Measurements from ENCODE around the gene TTC12.

TTC12 gene

DNA sequence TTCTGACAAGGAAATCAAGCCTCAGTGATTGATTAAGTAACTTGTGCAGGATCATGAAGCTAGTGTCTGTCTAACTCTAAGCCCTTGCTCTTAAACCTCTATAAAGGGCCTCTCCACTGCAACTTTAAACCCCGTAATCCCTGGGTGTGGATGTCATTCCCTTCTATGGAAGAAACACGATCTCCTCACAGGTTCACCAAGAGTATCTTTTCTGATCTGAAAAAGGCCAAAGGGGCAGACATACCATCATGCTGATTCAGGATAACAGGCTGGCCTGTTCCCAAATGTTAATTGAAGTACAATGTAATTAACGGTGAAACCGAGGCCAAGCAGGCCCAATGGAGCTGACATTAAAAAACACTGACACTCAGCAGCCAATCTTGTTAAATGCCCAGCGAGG, 17.1 kb downstream of the TTC12 start:
- DNase-seq = no peak

DNA sequence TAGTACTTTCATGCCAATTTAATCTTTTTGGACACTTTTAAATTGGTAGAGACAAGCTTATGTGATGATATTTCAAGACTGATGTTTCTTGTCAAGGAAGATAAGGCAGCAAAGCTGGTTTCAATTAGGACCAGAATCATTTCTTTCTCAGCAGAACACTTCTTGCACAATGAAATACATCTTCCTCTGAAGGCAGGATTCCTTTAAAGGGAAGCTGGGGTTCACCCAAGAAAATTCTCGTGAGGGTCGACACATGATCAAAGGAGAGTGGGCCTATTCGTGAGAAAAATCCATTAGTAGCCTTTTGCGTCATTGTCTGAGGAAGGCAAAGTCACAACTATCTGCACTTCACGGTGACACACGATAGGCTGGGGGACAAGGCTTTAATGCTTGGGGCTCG, 17.6 kb downstream of the TTC12 start:
- no peak for DNase-seq

- no peak for DNase-seq
Measured at GRCh38 chr11:113332638-113333329, 18.4 kb downstream of the TTC12 start.

- DNase-seq = no peak
Measured at GRCh38 chr11:113334183-113334582, 19.8 kb downstream of the TTC12 start.

DNA sequence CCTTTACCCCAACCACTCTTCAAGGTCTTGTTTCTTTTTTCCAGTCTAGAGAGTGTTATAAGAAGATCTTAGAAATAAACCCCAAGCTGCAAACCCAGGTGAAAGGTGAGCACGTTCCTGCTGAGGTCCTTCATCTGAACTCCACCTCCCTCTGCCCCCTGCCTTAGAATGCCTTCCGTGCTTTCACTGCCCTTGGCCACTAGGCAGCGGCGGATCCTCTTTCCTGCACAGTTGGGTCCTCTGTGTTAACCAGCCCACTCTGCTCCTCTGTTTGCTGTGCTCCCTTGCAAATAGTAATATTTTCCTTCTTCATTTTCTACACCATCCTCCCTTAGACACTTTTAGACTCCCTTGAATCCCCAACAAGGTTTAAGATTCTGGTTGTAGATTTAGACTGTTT, 24.3 kb downstream of the TTC12 start:
- no peak for DNase-seq

GRCh38 chr11:113339929-113340589, 25.7 kb downstream of the TTC12 start:
- no peak for DNase-seq

- no peak for DNase-seq
Measured at GRCh38 chr11:113341388-113342165, 27.2 kb downstream of the TTC12 start.

DNA sequence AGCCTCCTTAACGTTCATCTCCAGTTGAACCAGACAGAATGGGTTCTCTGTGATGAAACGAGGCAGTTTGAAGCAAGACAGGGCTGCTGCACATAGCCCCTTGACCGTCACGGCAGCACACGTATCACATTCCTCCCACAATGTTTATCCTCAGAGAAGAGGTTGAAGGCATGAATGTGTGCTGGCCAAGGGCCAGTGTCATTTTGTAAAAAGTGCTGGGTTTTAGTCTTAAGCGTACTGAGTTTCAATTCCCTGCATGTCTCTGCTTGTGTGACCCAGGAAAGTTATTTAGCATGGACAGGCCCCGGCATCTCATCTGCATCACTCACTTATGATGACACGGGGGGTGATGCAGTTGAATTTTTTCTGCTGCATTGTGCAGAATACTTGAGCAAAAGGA, 31.6 kb downstream of the TTC12 start:
- DNase-seq = no peak

DNA sequence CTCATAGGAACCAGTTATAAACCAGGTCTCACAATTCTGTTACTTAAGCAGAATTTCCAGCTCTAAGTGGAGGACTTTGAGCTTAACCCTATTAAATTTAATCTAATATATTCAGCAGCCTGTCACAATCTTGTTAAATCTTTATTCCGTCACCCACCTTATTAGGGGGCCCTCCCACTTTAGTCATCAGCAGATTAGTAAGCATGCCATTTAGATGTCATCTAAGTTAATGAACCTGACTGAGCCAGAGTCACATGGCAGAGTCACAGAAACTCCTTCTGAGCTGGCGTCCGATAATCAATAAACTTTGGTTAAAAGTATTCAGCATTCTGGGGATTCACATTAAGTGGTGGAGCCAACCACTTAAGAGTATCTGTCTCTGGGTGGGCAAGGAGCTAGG, 35.1 kb downstream of the TTC12 start:
- no peak for DNase-seq

GRCh38 chr11:113350336-113351067, 36.1 kb downstream of the TTC12 start:
- no peak for DNase-seq

- no peak for DNase-seq
Measured at GRCh38 chr11:113351068-113351450, 36.7 kb downstream of the TTC12 start.

DNA sequence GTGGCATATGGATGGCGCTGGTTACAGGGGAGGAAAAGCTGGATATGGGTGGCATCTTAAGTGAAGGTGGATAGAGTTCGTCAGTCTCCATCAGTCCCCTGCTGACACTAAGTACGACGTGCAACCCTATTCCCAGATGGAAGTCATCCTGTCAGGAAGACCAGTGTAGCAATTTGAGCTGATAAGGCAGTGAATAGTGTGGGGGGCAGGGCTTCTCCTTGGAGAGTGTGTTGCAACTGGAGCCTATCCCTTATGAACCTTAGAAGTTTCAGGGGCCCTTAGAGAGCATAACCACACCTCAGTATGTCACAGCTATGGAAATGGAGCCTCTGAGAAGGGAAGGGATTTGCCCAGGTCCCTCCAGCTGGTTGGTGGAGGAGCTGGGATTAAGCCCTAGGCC, 37.1 kb downstream of the TTC12 start:
- DNase-seq = no peak

DNA sequence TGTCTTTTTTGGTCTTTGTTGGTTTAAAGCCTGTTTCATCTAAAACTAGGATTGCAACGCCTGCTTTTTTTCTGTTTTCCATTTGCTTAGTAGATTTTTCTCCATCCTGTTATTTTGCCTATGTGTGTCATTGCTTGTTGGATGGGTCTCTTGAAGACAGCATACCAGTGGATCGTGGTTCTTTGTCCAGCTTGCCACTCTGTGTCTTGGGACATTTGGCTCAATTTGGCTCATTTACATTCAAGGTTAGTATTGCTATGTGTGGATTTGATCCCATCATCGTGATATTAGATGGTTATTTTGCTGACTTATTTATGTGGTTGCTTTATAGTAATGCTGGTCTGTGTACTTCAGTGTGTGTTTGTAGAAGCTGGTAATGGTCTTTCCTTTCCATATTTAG, 41.8 kb downstream of the TTC12 start:
- DNase-seq = no peak

- no peak for DNase-seq
Measured at GRCh38 chr11:113363406-113363805, 49.0 kb downstream of the TTC12 start.

- DNase-seq = no peak
Measured at GRCh38 chr11:113363996-113364641, 49.7 kb downstream of the TTC12 start.

GRCh38 chr11:113365895-113366294, 51.5 kb downstream of the TTC12 start:
- no peak for DNase-seq

GRCh38 chr11:113369411-113369810, 55.0 kb downstream of the TTC12 start:
- no peak for DNase-seq

GRCh38 chr11:113370634-113371033, 56.3 kb downstream of the TTC12 start:
- no peak for DNase-seq

- no peak for DNase-seq
Measured at GRCh38 chr11:113372309-113372708, 57.9 kb downstream of the TTC12 start.

GRCh38 chr11:113373306-113373705, 58.9 kb downstream of the TTC12 start:
- peak; percentile 19 for DNase-seq

DNA sequence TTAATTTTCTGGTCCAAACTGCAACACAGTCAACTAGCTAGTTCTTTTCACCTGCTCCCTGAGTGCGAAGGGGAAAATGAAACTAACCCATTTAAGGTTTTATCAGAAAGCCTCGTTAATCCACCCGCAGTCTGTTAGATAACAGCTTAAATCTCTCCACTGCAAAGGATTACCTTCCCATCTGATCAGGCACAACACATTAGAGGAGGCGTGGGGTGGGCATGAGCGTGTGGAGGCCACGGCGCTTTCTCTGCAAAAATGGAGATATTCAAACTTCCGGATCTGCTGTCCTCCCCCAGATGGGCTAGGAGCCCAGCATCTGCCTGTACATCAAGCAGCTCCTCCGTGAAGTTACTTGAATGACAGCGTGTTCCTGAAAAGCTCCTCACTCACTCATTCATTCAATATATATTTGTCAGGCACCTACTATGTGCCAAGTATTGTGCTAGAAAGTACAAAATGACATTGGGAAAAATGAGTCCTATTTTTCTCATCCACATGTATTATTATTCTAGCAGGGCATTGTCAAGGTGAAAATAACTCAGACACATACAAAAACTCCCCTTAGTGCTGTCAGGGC, 59.7 kb downstream of the TTC12 start:
- peak; percentile 10 for DNase-seq

DNA sequence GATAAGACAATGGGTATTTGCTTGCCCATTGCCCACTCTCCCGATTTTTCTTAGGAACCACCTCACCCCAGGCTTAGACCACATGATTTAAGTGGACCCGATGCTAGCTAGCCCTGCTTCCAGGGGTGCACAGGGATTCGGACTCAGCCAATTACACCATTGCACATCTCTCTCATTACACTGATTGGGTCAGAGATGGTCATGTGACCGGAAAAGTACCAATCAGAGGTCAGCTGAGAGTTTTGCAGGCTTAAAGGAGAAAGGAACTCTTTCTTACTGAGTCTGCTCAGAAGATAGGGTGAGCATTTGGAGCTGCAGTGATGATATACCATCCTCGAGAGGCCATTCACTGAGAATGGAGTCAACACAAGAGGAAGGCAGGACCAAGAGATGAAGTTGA, 61.0 kb downstream of the TTC12 start:
- DNase-seq = no peak
